ENCODE results near the gene KASH5.

Gene KASH5

DNA sequence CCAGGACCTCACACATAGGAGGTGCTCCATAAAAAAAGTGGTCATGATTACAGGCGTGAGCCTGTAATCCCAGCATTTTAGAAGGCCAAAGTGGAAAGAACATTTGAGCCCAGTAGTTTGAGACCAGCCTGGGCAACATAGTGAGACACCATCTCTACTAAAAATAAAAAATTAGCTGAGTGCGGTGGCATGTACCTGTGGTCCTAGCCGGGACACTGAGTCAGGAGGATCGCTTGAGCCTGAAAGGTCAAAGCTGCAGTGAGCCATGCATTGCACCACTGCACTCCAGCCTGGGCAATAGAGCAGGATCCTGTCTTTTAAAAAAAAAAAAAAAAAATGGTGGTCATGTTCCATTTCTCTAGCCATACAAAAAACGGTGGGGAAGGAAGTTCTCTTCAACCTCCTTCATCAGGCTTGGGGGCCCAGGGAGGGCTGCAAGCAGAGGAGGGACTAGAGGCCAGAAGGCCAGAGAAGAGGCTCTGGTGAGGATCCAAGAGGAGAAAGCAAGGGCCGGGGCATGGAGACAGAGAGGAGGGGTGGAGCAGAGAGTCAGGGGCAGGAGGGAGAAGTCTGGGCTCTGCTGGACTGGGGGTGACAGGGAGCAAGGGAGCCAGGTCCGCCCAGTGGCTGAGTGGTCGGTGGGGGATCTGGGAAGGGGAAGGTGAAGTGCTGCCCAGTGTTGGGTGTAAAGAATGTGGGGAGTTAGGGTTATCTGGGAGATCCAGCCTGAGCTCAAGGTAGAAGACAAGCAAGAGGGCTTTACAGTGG is 8.9 kb downstream of the KASH5 start:
- no peak for DNase-seq

DNA sequence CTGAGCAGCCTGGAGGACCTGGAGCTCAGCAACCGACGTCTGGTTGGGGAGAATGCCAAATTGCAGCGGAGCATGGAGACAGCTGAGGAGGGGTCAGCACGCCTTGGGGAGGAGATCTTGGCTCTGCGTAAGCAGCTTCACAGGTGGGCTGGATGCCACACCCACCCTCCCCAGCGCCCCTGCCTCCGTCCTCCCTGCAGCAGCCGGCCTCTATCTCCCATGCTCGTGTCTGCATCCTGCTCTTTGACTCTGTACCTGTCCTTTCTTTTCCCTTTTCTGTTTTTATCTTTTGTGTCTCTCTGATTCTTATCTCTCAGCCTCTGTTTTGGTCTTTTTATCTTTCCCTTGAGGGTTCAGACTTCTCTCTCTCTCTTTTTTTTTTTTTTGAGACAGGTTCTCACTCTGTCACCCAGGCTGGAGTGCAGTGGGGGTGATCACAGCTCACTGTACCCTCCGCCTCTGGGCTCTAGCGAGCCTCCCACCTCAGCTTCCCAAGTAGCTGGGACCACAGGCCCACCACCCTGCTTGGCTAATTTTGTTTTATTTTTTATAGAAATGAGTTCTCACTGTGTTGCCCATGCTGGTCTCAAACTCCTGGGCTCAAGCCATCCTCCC is 10.1 kb downstream of the KASH5 start:
- DNase-seq, result no peak

DNA sequence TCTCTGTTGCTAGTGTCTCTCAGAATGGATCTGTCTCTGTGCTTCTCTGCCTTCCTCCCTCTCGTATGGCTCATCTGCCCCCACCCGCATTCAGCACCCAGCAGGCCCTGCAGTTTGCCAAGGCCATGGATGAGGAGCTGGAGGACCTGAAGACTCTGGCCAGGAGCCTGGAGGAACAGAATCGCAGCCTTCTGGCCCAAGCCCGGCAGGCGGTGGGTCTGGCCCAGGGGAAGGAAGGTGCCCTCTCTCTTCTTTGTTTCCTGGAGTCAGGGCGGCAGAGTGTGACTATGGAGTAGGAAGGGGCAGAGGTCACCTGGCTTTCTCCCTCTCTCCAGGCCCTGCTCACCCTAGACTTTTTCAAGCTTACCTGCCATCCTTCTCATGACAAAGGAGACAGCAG is 10.9 kb downstream of the KASH5 start:
- no peak for DNase-seq

DNA sequence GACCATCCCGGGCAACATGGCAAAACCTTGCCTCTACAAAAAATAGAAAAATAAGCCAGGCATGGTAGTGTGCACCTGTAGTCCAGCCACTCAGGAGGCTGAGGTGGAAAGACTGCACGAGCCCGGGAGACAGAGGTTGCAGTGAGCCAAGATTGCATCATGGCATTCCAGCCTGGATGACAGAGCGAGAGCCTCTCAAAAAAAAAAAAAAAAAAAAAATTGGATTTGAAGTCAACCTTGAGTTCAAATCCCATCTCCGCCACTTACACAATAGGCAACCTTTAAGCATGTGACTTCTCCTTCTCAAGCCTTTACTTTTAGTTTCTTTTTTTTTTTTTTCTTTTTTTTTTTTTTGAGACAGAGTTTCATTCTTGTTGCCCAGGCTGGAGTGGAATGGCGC is 12.0 kb downstream of the KASH5 start:
- no peak for DNase-seq

DNA sequence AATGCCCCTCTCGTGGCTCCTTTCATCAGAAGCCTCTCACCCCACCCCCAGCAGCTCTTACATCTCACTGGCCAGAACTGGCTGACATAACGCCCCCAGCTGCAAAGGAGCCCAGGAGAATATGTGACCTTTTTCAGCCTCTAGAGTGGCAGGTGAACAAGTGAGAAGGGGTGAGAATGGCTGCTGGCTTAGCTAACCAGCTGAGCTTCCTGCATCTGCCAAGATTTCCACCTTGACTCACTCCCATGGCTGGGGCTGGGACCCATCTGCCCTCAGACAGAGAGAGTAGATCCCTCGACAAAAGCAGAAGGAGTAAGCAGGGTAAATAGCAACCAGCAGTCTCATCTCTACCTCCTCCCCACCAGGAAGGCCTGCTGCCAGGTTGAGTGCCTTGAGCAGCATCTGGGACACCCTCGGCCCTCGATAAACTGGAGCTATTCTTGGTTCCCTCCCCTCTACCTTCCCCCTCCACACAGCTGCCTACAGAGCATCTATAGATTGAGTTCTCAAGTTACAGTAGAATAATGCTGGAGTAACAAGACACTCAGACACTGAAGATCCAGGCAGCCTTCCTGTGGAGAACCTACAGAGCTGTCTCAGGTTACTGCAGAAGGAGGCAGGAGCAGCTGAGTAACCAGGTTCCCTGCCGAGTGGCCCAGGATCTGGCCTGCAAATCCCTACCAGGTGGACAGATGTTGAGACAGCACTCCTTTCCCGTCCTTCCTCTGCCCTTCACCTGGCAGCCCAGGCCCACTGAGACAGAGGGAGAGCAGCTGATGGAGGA is 15.5 kb downstream of the KASH5 start:
- DNase-seq, result no peak

DNA sequence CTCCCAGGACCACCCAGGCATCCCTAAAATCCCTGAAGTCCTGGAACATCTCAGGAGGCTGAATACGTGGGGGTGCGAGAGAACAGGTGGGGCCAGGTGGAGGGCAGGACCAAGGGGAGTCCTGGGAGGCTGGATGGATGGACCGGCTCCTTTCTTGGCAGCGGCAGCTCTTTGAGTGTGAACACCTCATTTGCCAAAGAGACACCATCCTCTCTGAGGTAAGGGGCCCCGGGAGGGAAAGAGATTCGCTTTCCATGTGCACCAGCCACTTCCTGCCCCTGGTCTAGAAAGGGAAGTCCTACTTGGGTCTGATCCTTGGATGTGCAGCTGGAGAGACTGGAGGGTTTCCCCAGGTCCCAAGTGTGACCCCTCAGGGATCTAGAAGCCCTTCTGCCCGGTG is 19.0 kb downstream of the KASH5 start:
- DNase-seq, result no peak

DNA sequence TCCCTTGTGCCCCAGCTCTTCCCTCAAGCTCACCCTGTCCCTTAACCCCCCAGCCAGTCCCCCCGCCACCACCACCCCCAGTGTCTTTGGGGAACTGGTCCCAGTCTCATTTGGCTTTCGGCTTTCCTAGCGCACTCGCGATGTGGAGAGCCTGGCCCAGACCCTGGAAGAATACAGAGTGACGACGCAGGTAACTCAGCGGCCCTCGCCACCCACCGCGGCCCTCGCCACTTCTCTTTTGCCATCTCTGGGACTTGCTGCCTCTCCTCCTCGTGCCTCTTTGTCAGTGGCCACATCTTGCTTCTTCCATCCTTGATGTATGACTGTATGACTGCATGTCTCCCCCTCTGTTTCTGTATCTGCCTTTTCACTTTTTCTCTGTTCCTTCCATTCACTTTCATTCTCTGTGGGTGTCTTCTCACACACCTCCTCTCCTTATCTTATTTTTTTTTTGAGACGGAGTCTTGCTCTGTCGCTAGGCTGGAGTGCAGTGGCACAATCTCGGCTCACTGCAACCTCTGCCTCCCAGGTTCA is 19.5 kb downstream of the KASH5 start:
- no peak for DNase-seq

DNA sequence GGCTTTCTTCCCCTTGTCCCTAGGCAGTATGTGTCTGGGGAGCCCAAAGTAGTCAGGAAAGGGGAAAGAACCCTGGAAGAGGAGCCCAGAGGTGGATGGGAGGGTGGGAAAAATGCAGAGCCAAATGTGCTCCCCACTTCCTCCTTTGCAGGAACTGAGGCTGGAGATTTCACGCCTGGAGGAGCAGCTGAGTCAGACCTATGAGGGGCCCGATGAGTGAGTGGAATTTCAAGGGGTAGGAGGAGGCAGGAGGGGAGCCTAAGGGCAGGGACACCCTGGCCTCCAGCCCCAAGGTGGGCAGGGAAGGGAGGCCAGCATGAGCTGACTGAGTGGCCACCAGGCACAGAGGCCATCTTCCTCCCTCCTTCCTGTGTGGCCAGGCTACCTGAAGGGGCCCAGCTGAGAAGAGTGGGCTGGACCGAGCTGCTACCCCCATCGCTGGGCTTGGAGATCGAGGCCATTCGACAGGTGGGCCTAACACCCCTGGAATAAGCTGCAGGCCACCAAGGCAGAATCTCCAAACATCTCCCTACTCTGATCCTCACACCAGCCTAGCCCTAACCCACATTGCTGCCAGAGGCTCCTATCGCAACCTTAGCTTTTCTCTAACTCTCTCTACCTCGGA is 20.9 kb downstream of the KASH5 start:
- DNase-seq, result no peak

DNA sequence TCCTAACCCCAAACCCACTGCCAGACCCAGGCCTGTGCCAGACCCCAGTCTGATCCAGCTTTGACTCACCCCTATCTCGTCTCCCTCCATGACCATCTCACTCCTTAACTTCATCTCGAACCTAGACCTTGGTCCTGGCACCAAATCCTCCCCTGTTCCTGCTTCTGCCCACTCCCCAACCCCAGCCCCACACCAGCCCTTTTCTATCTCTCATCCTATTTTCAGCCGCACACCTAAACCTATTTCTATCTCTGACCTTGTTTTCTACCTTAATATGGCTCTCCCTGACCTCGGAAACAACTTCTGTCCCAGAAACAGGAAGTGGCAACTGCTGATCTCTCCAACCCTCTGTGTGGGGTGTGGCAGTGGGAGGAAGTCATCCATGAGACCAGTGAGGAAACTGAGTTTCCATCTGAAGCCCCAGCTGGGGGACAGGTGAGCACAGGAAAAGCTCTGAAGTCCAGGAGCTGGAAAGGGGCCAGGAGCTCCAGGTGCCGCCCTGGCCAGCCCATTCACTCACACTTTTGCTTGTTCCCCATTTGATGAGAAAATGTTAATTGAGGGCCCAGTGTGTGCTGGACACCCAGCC is 21.5 kb downstream of the KASH5 start:
- no peak for DNase-seq

DNA sequence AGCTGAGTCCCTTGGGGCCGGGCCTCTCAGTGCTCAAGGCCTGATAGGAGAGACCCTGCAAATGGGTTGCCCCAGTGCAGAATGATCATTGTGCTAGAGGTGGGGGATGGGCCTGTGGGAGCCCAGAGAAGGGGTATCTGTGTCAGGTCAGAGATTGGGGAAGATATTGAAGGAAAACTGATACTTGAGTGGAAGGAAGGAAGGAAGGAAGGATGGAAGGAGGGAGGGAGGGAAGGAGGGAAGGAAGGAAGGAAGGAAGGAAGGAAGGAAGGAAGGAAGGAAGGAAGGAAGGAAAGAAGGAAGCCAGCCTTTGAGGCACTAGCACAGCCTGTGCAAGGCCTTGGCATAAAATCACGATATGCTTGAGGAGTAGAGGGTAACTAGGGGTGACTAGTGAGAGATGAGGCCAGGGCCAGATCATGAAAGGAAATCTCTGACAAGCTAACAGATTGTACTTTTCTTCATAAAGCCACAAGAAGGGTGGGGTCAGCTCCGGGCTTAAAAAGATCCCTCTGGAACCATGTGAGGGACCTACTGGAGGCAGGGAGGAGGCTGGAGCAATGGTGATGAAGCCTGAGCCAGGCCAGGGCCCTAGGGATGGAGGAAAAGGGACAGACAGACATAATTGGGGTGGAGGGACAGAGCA is 23.8 kb downstream of the KASH5 start:
- no peak for DNase-seq

DNA sequence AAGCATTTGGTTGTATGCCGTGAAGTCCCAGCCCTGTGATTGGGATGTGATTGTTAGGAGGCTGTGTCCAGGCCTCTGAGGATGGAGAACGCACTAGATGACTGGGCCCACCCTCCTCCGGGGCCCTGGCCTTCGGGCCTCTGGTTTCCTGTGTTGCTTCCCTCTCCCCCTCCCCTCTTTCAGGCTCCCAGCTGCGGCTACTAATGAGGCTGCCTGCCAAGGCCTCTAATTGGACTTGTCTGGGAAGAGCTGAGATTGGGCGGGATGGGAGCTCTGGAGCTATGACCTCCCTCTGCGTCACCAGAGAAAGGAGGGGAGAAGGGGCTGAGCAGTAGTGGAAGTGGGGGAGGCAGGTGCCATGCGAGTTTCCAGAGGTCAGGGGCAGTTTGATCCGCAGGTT is 25.3 kb downstream of the KASH5 start:
- DNase-seq, result no peak

DNA sequence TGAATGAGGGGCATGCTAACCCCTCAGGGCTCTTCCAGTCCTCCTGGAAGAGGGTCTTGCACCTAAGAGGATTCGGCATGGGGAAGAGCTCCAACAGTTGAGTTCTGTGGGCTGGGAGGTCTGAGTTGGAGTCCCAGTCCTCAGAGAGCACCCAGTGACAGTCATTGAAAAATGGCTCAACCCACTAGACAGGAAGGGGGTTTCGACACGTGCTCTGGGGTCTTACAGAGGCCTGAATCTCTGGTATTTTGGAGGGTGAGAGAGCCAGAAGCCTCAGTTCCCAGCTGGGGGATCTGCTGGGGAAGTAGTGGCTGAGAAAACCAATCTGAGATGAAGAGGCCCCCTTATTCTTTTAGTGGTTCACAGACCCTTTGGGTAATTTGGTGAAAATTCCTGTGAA is 26.2 kb downstream of the KASH5 start:
- DNase-seq, result no peak

DNA sequence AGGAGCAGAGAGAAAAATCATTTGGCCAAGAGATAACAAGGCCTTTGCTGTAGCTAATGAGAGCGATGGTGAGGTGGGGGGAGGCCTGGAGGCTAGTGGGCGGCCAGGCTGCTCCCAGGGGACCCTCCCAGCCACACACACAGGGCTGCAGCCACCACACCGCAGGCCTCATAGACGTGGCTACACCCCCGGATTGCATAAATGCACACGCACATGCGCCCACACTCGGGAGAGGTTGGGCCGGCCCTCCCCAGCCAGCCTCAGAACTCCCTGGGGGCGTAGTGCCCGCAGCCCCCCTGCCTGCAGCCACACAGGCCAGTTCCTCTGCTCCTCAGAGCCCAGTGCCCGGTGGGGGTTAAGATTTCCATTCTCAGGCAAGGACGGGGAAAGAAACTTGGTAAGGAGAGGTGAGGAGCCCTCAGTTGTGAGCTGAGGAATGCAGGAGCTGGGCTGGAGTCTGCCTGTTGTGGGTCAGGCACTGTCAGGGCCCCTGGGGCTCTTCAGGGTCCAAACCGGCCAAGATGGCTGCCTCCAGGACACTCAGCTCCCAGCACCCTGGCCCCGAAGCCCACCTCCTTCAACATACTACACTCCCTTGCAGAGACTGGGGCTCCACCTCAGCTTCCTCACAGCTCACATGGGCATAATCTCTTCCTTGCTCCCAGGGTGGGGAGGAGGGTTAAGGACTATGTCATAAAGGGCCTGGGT is 27.2 kb downstream of the KASH5 start:
- no peak for DNase-seq

DNA sequence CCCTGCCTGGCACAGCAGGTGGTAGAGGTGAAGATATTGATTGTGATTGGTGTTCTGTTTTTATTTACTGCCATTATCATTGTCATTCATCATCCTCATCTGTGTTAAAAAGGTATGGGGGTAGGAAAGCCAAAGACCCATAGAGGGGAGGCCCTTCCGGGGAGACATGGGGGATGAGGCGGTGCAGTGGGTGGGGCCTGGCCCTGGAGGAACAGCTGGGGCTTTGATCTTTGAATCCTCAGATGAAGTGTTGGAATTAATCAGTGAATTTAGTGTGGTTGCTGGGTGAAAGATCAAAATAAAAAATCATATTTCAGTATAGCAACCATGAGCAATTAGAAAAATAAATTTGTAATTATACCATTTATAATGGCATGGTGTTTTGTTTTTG is 27.8 kb downstream of the KASH5 start:
- DNase-seq, result no peak

DNA sequence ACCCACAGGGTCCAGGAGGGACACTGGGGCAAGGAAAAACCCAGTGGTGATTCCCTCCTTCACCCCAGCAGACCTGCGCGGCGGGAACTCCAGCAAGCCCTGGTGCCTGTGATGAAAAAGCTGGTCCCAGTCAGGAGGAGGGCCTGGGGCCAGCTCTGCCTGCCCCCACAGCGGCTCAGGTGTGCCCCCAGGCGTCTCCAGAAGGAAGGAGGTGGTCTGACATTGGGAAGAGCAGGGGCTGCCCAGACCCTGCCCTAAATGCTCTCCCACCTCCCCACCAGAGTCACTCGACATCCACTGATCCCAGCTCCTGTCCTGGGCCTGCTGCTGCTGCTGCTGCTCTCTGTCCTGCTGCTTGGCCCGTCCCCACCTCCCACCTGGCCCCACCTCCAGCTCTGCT is 29.0 kb downstream of the KASH5 start:
- no peak for DNase-seq

DNA sequence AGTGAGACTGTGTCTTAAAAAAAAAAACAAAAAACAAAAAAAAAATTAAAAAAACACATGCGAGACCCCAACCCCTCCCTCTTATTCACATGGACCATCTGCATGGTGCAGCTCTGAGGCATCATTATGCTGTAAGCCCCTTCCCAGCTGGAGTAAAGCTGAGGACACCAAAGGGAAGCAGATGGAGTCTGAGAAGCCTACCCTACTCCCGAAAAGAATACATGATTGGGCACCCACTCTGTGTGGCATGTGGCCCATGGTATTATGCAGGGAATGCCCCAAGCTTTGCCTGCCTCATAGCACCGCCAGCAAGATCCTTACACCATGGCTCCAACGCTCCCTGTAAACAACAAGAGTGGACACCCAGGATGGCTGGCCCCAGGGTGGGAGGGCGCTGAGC is 30.5 kb downstream of the KASH5 start:
- no peak for DNase-seq

DNA sequence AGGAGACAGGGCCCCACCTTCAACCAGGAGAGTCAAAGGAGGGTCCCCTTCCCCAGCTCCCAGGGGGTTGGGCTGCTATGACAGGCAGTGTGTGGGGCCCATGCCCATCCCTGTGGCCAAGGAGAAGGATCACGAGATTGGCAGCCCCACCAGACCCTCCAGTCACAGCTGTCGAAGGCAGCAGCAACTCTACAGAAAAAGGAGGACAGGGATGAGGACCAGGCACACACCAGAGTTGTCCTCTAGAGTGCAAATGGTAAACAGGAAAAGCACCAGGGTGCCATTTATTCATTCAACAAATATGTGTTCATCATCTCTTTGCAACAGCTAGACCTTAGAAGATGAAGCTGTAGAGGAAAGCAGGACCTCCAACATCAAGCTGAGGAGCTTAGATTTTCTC is 31.1 kb downstream of the KASH5 start:
- DNase-seq, result no peak

DNA sequence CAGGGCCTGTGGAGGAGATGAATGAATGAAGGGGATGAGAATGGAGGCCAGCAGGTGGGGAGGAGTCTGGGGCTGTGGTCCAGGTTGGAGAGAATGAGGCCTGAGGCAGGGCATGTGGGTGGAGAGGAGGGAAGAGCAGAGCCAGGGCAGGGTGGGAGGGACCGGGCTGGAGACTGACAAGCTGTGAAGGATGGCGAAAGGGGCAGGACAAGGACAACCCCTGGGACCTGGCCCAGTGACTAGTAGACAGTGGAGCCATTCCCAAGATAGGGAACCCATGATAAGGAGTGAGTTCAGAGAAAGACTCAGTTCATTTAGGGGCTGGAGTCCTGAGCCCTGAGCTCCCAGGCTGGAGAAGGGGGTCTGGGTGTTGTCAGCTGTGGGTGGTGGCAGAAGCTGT is 32.2 kb downstream of the KASH5 start:
- no peak for DNase-seq

DNA sequence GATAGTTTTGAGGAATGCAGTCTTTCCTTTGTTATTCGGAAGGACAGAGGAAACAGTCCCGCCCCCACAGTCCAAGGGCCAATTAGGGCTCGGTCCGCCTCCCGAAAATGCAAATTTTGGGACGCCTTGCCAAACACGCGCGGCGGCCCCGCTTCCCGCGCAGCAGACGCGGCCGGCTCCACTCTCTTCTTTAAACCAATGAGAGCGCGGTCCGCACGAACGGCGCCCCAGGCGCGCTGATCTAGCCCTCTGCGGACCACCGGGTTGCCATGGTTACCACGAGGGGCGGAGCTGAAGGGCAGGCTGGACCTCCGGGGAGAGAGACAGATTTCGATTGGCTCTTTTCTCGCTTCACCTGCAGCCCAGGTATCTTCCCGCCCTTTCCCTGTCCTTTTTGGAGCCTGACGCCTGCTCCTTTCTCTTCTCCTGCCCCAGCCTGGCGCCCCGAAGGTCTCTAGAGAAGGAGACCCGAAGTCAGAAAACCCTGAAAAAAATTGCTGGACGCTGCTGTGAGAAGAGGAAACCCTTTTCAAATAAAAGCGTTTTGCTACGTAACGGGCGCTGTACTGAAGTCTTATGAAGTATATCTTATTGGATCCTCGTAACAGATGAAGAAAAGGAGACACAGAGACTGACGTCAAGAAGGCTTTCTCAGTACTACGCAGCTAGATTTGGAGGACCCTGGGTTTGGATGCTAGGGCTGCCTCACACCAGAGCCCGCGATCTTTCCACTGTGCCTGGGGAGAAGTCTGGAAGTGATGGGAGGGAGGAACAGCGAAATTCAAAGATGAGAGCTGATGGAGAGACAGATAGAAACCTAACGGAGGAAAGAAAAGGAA is 33.2 kb downstream of the KASH5 start:
- DNase-seq, result no peak

DNA sequence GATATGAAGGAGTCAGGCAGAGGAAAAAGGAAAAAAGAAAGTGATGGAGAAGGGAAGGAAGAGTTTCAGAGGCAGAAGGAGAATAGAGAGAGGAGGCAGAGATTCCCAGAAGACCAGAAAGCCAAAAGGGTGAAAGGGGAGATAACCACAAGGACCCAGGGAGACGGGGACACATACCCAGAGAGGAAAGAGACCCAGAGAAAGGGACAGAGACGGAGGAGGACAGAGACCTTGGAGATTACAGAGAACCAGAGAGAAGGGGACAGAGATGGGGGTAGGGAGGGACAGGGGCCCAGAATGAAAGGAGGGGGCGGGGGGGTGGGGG is 33.8 kb downstream of the KASH5 start:
- DNase-seq, result no peak
